GM21390 (cell line): ENCODE measurements around the gene EMILIN3.

Experiments used
- ATAC-seq: cut with Tn5 transposase; IDR thresholded peaks from one replicate; pipeline ENCODE4 v1.9.1; 2021; ENCODE audit not compliant: unreplicated experiment

EMILIN3 gene

DNA sequence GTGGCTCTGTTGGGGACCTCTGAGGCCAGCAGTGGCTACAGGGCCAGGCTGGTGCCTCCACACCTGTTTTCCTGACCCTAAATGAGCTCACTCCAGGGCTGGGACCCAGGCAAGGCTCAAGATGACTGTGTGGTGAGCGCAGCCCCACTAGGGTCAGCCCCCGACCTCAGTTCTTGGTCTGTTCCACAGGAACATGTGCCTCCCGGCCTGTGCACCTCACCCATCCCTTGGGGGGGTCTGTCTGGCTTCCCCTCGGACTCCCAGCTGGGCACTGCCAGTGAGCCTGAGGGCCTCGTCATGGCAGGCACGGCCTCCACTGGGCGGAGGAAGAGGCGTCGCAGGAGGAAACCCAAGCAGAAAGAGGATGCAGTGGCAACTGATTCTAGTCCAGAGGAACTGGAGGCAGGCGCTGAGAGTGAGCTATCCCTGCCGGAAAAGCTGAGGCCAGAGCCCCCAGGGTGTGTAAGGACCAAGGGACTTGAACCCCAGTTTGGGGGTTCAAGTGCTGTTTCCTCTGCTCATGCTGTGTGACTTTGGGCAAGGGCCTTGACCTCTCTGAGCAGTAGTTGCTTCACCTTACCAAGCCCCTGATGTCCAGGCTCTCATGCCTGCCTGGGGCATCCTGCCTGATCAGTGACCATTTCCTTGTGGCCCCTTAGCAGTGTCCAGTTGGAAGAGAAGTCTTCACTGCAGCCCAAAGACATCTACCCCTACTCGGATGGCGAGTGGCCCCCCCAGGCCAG, 18.0 kb downstream of the EMILIN3 start:
- no peak for ATAC-seq

DNA sequence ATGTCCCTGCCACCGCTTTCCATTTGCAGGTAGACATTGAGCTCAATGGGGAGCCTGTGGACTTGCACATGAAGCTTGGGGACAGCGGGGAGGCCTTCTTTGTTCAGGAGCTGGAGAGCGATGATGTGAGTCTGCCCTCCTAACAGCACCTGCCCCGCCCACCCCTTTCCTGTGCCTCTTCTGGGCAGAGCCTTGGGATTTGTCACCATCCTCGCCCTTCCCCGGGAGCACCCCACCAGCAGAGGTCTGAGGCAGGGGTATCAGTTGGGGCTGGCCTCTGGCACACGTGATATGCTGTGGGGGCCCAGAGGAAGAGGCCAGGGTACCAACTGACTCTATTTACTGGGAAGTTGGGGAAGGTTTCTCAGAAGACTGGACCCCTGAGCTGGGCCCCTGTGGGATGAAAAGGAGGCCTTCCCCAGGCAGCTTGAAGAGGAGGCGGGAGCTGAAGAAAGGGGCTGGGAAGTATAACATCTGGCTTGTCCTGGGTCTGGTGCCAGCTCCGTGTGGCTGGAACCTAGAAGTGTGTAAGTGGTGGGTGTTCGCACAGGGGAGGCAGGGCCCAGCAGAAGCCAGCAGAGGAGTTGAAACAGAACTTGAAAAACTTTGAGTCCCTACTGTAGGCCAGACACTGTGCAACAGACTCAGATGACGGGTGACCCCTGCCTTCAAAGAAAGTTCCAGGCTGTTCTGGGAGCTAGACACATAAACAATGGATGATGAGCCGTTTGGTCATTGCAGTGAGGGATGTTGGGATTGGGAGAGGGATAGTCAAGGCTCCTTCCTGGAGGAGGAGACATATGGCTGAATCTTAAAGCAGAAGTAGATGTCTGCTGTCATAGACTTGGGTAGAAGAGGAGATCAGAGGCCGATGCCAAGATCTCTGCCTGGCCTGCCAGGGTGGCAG, 18.8 kb downstream of the EMILIN3 start:
- ATAC-seq, result no peak

DNA sequence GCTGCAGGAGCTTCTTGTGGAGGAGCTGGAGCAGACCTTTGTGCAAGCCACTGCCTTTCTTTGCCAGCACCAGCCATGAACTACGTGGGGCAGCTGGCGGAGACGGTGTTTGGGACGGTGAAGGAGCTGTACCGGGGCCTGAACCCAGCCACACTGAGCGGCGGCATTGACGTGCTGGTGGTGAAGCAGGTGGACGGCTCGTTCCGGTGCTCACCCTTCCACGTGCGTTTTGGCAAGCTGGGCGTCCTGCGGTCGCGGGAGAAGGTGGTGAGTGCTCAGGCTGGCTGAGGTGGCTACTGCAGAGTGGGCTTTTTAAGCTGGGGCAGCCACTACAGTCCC, 20.9 kb downstream of the EMILIN3 start:
- no peak for ATAC-seq

DNA sequence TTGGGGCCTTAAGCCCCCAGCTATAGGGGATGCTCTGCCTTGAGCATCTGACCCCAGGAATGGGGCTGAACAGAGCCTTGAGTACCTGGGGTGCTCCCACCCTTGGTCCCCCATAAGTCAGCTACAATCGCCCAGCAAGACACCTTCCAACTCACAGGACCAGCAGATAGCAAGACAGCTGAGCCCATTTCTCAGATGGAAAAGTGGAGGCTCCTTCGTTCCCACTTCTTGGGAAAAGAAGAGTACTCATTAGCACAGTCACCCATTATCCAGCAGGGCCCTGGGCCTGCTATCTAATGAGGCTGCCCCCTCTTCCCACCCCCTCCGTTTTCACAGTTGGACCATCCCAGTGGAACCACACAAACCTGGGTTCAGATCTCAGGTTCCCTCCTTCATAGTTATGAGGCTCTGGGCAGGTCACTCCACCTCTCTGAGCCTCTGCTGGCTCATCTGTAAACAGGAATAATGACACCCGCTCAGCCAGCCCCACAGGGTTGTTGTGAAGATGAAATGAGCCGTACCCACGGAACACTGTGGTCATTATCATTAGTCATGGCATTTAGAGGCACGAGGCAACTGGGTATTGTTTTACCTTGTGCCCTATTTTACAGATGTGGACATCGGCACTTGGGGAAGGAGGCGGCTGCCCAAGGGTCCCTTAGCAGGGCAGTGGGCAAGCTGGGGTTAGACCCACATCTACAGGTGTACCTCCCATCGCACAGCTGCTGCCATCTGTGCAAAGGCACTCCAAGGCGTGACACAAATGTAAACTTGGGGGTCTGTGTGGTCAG, 21.5 kb downstream of the EMILIN3 start:
- ATAC-seq, result no peak

DNA sequence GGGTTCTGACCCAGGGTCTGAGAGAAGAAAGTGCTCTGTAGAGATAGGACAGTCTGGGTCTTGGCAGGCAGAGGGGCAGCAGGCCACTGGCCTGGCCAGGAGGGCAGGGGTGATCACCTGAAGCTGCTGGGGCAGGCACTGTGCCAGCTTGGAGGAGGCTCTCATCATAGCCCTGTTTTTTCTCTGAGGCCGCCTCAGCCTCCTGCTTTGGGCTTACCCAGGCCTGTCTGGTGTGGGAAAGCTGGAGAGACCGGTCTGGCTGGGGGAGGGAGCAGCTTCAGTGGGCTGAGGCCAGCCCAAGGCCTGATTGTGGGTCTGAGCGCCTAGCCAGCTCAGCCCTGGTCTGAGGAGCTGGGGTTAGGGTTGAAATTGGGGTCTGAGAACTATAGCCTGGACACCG, 22.1 kb downstream of the EMILIN3 start:
- no peak for ATAC-seq

DNA sequence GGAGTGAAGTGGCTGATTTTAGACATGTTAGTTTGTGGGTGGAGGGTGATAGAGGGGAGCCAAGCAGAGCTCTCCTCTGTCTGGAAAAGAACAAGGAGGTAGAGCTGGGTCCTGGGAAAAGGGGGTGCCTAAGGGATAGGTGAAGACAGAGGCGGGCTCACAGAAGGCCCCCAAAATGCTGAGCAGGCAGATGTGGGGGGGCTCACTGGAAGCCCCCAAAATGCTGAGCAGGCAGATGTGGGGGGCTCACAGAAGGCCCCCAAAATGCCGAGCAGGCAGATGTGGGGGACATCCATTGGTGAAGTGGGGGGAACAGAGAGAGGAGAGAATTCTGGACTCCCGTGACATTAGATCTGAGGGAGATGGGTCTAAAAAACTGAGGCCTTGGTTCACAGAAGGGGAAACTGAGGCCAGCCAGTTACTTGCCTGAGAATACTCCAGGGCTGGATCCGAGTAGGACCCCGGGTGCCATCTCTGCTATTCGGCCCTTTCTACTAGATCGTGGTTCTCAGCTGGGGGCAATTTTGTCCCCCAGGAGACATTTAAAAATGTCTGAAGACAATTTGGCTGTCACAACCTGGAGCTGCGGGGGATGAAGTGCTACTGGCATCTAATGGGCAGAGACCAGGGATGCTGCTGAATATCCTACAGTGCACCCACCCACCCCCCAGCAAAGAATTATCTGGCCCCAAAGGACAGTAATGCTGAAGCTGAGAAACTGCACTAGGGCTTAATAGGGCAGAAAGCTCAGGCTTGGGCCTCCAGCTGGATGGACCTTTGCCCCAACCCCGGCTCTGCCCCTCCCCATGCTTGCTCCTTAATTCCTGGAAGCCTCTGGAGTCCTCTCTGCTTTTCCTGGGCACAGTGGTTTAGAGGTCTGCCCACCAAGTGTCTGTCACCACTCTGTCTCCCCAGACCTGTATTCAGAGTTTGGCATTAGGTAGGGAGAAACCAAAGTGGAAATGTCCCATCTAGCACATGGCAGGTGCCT, 23.8 kb downstream of the EMILIN3 start:
- ATAC-seq, result no peak

DNA sequence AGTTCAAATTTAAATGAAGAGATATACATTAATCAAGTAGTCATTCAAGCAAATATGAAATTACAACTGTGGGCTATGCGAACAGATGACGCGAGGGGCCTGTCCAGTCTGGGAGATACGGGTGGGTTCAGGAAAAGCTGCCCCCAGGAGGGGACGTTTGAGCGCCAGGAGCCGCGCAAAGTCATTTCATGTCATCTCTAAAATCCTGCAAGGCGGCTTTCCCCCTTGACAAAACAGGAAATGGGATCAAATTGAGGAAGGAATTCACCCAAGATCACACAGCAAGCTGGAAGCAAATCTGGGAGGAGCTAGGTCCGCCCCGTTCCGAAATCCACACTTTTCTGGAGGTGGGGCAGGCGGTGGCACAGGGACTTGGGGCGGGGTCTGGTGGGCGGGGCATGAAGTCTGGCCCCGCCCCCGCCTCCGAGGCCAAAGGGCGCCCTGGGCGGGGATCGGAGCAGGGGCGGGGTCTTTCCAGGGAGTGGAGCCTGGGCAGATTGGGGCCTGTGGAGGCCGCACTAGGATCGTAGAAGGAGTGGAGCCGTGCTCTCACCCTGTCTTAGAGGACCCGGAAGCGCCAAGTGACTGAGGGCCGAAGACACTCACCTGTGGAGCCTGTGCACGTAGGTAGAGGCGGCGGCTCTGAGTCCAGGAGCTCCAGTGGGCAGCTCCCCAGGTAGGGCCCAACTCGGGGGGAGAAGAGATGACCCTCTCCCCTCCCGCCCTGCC, 26.1 kb downstream of the EMILIN3 start, which contains the start of gene LPIN3:
TSS of gene LPIN3 (plus strand) at position 495 of the 729 bp plus-strand sequence. CDS start 4,983 bp downstream, outside the sequence.
- no peak for ATAC-seq

DNA sequence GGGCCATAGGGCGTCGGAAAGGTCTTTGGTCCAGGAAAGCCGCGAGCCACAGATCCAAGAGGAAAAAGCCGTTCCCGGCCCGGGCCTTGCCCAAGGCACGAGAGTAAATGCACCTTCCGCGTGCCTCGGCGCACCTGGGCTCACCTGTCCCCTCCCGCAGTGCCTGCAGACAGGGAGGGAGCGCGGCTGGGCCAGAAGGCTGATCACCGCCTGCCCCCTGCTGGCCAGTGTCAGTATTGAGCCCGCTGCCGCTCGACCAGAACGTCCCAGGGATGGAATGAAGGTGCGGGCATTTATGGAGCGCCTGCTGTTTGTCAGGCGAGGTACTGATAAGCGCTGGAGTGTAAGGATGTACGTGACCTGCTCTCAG, 26.7 kb downstream of the EMILIN3 start:
- ATAC-seq, result no peak

DNA sequence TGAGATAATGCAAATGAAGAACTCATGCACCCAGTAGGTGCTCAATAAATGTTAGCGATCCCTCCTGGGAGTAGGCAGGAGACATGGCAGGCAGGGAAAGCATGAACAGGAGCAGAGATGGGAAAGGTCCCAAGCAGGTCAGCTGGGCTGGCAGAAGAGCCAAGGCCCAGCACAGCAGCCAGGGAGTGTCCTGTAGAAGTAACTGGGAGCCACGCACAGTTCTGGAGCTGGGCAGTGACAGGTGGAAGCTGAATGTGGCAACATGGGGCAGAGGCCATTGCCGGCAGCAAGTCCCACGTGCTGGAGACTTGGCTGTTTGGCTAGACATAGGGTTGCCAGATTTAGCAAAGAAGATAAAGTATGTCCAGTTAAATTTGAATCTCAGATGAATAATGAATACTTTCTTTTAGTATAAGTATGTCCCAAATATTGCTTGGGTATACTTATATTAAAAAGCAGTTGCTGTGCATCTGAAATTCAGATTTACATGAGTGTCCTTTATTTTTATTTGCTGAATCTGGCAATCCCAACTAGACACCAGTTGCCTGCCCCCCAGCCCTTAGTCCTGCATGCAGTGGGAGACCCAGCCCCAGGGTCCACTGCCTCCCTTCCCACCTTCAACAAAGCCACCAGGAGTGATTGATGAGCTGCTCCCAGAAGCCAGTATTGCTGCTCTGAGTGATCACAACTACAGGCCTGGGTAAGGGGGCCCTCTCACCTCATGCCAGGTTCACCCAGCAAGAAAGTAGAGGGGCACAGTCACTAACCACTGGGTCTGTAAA, 29.7 kb downstream of the EMILIN3 start:
- no peak for ATAC-seq

DNA sequence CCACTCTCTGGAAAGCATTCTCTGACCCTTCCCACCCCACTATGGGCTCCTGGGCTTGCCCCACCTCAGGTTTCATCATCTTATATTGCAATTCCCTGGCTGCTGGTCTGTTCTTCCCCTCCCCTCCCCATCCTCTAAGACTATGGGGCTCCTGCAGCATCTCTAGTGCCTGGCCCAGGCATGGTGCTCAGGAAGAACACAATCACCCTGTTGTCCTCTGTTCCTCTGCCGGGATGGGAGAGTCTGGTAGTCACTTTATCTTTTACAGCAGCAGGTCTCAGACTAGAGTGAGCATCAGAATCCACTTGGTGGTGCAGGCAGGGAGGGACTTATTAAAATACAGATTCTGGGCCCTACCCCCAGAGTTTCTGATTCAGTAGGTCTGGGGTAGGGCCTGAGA, 31.0 kb downstream of the EMILIN3 start:
- no peak for ATAC-seq

DNA sequence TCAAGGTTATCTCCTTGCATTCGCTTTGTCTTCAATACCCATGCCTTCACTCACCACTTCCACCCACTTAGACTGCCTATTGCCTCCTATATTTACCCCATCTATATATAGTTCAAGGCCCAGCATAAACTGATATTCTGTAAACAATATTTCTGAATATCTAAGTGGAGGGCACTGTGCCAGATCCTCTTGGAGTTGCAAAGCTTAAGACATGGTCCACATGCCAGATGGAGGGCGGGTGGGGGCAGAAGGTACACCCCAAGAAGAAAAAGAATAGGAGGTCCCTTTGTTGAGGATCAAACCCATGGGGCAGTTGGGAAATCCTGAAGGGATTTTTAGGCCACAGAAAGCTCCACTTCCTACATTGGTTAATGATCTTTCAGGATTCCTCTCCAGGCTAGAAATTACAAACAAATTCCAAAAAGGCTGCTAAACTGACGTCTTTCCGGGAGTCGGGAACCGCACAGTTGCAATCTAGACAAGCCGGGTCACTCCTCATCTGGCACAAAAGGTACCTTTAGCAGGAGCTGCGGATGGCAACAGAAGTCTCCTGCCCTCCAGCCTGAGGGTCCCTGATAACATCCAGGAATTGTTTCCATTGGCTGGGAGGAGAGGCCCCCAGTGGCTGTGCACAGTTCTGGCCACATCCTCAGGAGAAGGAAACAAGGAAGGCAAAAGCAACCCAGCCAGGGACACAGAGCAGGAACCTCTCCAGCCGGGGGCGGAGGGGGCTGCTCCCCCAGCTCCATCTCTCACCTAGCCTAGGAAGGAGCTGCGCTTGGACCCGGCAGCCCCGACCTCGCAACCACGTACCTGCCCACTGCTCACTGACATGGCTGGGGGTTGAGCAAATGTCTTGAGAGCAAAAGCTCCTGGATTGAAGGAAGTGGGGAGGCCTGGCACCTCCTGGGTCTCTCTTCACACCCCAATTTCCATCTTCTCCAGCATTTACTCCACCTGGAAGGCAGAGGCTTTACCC, 31.9 kb downstream of the EMILIN3 start:
- ATAC-seq, result no peak

DNA sequence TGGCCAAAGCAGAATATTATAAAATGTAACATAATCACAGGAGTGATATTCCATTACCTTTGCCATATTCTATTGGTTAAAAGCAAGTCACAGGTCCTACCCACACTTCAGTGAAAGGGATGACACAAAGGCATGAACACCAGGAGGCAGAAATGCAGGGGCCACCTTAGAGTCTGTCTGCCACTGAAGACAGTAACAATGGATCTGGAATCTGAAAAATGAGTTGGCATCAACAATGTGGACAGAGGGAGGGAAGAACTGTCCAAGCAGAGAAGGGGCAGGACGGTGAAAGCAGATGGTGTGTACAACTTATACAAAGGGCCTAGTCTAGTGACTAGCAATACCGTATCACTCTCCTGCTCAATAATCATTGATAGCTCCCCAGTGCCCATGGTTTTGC, 32.6 kb downstream of the EMILIN3 start:
- no peak for ATAC-seq

DNA sequence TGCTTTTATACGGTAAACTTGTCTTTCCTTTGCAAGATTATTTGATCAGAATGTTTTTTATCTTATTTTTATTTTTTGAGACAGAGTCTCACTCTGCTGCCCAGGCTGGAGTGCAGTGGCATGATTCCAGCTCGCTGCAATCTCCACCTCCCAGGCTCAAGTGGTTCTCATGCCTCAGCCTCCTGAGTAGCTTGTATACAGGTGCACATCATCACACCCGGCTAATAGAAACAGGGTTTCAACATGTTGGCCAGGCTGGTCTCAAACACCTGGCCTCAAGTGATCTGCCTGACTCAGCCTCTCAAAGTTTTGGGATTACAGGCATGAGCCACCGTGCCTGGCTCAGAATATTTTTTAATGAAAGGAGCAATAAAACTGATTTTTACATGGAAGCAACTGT, 34.9 kb downstream of the EMILIN3 start:
- ATAC-seq, result no peak

DNA sequence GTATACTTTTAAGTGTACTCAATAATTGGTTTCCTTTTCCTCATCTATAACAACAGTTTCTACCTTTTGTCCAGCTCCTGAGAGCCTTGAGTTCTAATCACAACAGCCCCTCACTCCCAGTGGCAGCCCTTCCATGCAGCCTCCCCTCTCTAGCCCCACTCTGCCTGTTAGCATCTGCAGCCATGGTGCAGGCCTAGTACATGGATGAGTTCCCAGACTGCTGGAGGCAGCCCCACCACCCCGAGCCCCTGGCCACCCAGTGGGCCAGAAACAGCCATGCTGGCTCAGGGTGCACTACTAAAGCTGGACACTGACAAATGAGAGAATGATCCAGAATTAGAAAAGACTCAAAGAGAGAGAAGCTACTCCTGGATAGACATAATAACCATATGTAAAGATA, 35.7 kb downstream of the EMILIN3 start:
- no peak for ATAC-seq

DNA sequence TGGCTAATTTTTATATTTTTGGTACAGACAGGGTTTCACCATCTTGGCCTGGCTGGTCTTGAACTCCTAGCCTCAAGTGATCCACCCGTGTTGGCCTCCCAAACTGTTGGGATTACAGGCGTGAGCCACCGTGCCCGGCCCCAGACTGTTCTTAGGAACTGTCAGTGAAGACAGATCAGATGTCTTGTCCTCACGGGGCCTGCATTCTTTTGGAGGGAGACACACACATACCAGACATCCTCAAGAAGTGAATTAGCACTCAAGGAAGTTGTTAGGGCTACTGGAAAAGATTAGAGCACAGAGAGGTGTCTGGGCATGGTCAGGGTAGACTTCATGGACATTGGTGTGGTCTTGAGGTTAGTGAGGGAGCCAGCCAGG, 36.3 kb downstream of the EMILIN3 start:
- ATAC-seq, result no peak

DNA sequence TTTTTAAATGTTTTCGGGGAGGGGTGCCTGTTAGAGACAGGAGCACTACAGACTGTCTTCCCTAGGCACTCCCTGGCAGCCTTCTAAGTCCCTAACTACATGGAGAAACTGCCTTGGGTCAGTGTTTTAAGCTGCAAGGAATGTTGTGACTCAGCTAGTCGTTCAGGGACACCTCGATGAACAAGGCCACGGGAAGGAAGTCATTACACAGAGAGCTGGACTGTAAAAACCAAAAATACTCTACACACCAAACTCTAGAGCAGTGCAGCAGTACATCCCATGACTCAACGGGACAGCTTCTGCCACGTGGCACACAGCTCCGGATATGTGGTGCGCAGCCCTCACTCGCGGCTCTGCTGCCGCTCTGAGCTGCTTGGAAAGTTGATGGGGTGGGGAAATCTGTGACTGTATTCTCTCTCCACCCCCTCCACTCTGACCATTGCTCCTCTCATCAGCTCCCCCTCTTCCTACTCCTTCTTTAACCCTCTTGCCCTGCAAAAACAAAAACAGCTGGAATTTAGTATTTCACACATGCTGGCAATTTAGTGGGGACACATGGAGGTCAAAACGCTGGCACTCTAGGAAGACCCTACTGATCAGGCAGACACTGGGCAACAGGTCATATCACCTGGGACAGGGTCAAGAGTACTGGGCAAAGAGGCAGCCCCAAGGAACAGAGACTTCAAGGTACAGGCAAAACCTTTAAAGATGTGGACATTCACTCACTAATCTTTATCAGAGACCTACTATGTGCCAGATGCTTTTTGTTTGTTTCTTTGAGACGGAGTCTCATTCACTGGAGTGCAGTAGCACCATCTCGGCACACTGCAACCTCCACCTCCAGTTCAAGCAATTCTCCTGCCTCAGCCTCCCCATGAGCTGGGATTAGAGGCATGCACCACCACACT, 36.9 kb downstream of the EMILIN3 start:
- ATAC-seq, result peak; percentile 76

DNA sequence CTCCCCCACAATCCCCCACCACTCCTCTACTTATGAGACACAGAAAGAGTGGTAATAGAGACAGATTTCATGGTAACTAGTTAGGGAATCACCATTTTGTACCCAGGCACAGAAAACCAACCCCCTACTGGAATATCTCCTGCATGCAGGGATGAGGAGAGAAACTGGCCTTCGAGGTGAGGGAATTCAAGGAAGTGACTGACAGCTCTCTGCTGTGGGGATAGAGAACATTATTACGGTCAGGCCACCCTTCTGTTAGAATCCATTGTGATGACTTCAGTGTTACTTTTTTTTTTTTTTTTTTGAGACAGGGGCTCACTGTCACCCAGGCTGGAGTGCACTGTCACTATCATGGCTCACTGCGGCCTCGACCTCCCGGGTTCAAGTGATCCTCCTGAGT, 39.4 kb downstream of the EMILIN3 start:
- no peak for ATAC-seq
